Upper lobe of right lung (tissue), 1 donor: Measurements from ENCODE around the gene RIN1. TPM values are rescaled to one million over a fixed set of nuclear protein-coding genes. Genes with fewer than 3 reads are reported as not detected.

Experiments
- ATAC-seq: fragments of 200-7000 bp; cut with Tn5 transposase; one replicate; pipeline ENCODE4 v1.9.1; 2020; ENCODE audit warnings: mild to moderate bottlenecking, moderate library complexity
- DNase-seq: peaks from one replicate; pipeline ENCODE4 v3.0.0-alpha.2; 2020
- H3K27ac ChIP-seq: fragments of 200-600 bp; one replicate; pipeline ENCODE4 v1.8.0; 2022
- H3K27me3 ChIP-seq: fragments of 200-600 bp; one replicate; pipeline ENCODE4 v1.8.0; 2022; ENCODE audit warnings: mild to moderate bottlenecking
- H3K36me3 ChIP-seq: fragments of 200-600 bp; one replicate; pipeline ENCODE4 v1.8.0; 2022
- H3K4me1 ChIP-seq: fragments of 200-600 bp; one replicate; pipeline ENCODE4 v1.8.0; 2022
- H3K4me3 ChIP-seq: fragments of 200-600 bp; one replicate; pipeline ENCODE4 v1.8.0; 2022; ENCODE audit warnings: mild to moderate bottlenecking
- H3K9me3 ChIP-seq: fragments of 200-600 bp; one replicate; pipeline ENCODE4 v1.8.0; 2022
- intact Hi-C: fragments of 100-400 bp; cut with DNase I; formaldehyde crosslinking; loops from one replicate; pipeline ENCODE4 v1.11.0; 2022
- total RNA-seq: library from RNA; stranded (reverse); fragmentation: NEBNext Ultra II Directional; extraction: Animal tissue kit (Norgen Biotek cat#: 25700); gene quantifications from one replicate; pipeline ENCODE4 v1.2.1, GENCODE V29; 2021
- TF ChIP-seq, protein P1 (sequence below): fragments of 200-600 bp; IDR thresholded peaks from one replicate; pipeline ENCODE4 v1.8.0; 2022; ENCODE audit warnings: antibody characterized with exemption
- donor health status: DM: no; HTN: yes; CAD: no; lungs with severe emphysema.

Gene RIN1
- total RNA-seq, 1 donor from 2014 or later, result 7.4 TPM

DNA sequence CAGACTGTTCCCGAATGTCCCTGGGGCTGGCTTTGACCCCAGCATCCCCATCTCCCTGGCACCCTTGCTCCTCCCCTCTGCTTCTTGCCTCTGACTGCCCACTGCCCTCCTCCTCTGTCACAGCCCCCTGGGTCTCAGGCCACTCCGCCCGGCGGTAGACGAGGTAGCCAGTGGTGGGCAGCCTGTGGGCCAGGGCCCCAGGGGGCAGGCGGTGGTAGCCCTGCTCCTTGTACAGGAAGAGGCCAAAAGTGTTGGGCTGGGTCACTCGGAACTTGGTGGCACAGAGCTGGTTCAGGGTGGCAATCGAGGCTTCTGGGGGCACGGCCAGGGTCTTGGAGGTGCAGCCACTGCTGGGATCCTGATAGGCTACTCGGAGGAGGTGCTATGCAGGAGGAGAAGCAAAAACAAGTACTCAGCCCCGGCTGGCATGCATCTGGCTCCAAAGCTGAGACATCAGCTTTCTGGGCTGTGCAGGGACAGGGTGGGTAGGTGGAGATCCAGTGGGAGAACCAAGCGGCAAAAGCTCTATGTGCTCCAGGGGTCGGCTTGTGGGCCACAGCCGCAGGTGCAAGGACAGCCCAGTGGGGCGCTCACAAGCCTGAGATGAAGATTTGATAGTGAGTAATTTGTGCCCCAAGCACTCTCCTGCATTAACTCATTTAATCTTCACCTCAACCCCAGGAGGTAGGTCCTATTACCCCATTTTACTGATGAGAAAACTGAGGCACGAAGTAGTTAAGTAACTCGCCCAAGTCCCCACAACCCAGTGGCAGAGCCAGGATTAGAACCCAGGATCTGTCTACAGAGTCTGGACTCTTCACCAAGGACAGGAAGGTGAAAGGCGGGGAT lies 3.6 kb downstream of the RIN1 start:
- intact Hi-C loops, result no loop called here
- H3K4me3 ChIP-seq, result no peak overlapping the region
- peaks cover 18% of the 10 kb centered on the region for H3K36me3 ChIP-seq
- peaks cover 40% of the 10 kb centered on the region for H3K4me1 ChIP-seq
- no peak overlapping the region for H3K27ac ChIP-seq
- H3K27me3 ChIP-seq, result no peaks in the 10 kb centered on the region
- TF ChIP-seq, protein P1, sequence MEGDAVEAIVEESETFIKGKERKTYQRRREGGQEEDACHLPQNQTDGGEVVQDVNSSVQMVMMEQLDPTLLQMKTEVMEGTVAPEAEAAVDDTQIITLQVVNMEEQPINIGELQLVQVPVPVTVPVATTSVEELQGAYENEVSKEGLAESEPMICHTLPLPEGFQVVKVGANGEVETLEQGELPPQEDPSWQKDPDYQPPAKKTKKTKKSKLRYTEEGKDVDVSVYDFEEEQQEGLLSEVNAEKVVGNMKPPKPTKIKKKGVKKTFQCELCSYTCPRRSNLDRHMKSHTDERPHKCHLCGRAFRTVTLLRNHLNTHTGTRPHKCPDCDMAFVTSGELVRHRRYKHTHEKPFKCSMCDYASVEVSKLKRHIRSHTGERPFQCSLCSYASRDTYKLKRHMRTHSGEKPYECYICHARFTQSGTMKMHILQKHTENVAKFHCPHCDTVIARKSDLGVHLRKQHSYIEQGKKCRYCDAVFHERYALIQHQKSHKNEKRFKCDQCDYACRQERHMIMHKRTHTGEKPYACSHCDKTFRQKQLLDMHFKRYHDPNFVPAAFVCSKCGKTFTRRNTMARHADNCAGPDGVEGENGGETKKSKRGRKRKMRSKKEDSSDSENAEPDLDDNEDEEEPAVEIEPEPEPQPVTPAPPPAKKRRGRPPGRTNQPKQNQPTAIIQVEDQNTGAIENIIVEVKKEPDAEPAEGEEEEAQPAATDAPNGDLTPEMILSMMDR, result no peak
- H3K9me3 ChIP-seq, result no peaks in the 10 kb centered on the region
- DNase-seq (no peak), ATAC-seq (no peak)

DNA sequence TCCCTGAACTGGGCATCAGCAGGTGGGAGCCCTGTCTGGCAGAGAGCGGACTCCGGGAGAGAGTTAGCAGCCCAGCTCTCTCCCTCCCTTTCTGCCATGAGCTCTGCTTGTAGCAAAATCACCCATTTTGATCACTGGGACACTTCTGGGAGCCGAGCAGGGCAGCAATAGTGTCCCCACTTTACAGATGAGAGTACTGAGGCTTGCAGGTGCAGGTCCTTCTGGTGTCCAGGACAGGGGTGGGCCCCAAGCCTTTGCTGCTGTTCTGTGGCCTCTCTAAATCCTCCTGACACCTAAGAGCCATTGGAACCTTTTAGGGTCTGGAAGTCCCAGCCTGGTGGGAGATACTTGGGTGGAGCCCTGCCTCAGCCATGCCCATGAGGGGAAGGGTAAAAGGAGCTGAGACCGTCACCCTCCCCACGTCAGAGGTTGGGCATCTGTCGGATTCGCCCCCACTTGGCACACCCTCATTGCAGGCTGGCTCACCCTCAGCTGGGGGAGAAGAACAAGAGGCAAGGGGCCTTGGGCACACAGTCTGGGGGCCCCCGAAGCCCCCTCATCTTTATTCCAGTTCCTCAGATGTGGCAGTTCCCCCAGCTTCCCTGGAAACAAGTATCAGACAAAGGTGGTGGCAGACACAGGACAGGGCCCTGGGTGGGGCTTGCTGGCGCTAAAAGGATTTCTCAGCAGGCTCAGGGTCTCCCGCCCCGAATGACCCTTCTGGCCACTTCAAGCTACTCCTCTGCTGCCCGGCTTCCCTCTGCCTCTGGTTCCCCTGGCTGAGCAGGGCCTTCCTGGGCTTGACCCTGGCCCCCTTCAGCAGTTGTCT lies 4.5 kb downstream of the RIN1 start:
- ATAC-seq, result no peak
- intact Hi-C loops, result no loop called here
- DNase-seq, result no peak
- Histone ChIP-seq H3K27ac (no peak overlapping the region), H3K36me3 (peaks cover 18% of the 10 kb centered on the region), H3K27me3 (no peaks in the 10 kb centered on the region), H3K4me3 (no peak overlapping the region), H3K9me3 (no peaks in the 10 kb centered on the region), H3K4me1 (peaks cover 44% of the 10 kb centered on the region)
- TF ChIP-seq, protein P1, result no peak

- no peak for DNase-seq
- no peak overlapping the region for H3K27ac ChIP-seq
- no peaks in the 10 kb centered on the region for H3K27me3 ChIP-seq
- peaks cover 37% of the 10 kb centered on the region for H3K4me1 ChIP-seq
- H3K36me3 ChIP-seq, result peaks cover 18% of the 10 kb centered on the region
- TF ChIP-seq, protein P1, result no peak
- intact Hi-C loops, result no loop called here
- ATAC-seq, result no peak
- H3K9me3 ChIP-seq, result no peaks in the 10 kb centered on the region
- no peak overlapping the region for H3K4me3 ChIP-seq
These were observed 5.3 kb downstream of the RIN1 start for GRCh38 chr11:66330931-66331330.

DNA sequence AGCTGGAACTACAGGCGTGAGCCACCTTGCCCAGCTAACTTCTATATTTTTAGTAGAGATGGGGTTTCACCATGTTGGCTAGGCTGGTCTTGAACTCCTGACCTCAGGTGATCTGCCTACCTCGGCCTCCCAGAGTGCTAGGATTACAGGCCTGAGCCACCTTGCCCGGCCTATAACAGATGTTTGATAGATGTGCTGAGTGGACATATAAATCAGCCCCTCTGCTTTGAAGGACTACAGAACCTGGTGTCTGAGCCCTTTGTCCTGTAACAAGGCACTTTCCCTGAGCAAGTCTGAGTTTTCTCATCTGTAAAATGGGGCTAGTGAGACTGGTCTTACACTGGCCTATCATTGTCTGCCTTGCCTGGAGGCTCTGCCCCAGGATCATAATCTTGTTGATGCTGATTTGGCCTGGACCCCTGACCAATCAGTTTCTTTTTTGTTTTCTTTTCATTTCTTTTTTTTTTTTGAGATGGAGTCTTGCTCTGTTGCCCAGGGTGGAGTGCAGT lies 7.0 kb downstream of the RIN1 start:
- H3K36me3 ChIP-seq, result peaks cover 18% of the 10 kb centered on the region
- H3K27me3 ChIP-seq, result no peaks in the 10 kb centered on the region
- intact Hi-C loops, result no loop called here
- H3K9me3 ChIP-seq, result no peaks in the 10 kb centered on the region
- H3K27ac ChIP-seq, result no peak overlapping the region
- H3K4me1 ChIP-seq, result peaks cover 21% of the 10 kb centered on the region
- TF ChIP-seq, protein P1, result no peak
- ATAC-seq, result no peak
- no peak overlapping the region for H3K4me3 ChIP-seq
- no peak for DNase-seq

DNA sequence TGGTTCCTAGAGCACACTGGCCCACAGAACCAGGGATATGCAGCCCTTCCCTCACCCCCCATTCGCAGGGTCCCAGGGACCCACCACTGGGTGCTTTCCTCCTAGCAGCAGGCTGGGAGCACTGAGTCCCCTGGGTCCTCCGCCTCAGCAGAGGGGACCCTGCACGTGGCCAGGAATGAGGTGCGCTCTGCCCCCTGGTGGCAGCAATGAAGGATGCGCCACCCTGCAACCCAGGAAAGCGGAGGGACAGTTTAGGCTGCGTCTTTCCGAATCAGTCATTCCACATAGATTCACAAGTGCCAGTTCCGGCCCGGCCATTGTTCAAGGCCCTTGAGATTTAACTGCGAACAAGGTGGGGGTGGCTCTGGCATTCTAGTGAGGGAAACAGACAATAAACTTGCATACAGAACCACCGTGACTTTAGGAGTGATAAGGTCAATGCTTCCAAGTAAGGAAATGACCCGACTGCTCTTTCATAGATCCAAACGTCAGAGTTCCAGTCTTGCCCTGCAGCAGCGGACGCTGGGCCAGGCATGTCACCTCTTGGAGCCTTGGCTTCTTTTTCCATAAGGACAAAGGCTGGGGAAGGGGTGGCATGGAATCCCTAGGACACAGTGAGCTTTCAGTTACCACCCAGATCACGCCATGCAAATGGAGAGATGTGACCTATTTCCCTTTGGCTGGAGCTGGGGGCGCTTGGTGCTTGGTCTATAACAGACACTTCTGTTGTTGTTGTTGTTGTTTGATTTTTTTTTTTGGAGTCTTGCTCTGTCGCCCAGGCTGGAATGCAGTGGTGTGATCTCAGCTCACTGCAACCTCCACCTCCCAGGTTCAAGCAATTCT lies 7.7 kb downstream of the RIN1 start:
- TF ChIP-seq, protein P1, result peak; percentile 97
- Histone ChIP-seq H3K4me1 (peaks cover 21% of the 10 kb centered on the region), H3K36me3 (peaks cover 15% of the 10 kb centered on the region), H3K27ac (no peak overlapping the region), H3K27me3 (no peaks in the 10 kb centered on the region), H3K4me3 (no peak overlapping the region), H3K9me3 (no peaks in the 10 kb centered on the region)
- intact Hi-C loops, result no loop called here
- peak; percentile 86 for DNase-seq
- peak; percentile 91 for ATAC-seq
